Stimulated activated CD8-positive, alpha-beta memory T cell treated with anti-CD3 and anti-CD28 coated beads, Interleukin-15, amount 100 ng/mL, for 24 hours (primary cell): ENCODE measurements around the gene ATP1B1.

Experiments used
- DNase-seq: peaks from one replicate; pipeline ENCODE4 v3.0.0-alpha.2; 2020; ENCODE audit warnings: low read depth

Gene ATP1B1

DNA sequence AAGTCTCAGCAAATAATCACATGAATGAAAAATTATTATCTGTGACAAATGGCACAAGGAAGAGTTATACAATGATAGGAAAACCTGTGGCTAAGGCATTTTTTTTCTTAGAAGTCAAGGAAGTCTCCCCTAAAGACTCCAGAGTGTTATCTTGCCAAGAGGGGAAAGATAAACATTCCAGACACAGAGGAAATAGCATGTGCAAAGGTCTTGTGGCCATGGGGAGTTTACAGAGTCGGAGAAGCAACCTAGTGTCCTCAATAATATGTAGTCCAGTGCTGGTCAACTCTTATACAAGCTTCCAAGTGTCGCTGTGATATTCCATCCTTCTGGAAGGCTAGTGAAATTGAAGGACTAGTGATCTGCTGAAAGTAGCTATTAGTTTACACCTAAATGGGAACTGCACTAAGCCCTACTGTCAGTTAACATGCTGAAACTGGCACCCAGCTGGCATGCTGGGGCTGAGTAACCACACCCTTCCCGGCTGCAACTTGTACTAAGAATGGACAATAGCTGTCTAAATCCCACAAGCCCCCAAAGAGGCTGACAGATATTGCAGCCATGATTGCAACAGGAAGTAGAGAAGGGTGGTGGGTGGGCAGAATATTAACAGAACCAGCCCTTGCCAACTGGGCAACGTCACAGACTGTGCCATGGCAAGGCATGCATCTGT, 11.5 kb upstream of the ATP1B1 start:
- DNase-seq: no peak

DNA sequence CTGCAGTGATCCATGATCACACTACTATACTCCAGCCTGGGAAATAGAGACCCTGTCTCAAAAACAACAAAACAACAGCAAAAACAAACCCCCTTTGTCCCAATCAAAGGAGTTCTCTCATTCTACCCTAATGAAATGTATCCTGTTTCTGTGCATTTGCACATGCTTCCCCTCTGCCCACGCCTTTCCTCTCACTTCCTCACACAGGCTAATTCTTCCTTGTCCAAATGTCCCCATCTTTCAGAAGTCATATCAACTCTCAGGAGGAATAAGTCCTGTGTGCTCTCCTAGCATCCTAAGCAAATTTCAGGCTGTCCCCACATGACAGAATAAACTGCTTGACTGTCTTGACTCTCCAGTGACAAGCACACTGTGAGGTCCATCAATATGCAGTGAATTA, 8.1 kb upstream of the ATP1B1 start:
- no peak for DNase-seq

DNA sequence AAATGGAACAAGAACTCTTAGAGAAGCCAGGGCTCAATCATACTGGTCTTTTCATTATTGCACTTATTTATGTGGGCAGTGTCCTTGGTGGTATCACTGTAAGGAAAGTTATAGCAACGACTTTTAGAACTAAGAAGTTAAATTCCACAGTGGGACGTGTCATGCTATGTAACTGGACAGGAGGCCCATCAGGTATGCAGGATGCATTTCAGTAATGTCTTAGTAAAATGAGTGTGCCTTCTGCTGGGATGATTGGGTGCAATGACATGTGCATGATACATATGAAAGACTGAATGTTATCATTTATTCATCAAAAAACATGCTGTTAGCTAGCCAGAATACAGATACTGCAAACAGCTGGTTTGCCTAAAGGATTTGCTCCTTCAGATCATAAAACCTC, 6.9 kb upstream of the ATP1B1 start:
- no peak for DNase-seq

DNA sequence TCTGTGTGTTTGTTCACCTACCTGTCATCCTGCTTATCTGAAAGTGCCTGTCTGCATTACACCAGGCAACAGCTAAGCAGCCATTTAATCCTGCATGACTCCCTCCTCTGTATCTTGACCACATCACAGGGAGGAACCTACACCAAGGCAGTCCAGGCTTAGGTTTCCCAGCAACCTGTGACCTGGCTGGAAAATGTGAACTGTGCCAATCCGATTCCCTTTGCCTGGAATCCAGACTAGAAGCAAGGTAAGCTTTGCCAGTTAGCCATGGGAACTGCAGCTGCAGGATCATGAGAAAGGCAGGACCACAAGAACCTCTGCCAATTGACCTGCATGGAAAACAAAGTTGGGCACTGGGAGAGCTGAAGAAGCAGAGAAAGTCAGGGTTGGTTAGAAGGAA, 6.3 kb upstream of the ATP1B1 start:
- no peak for DNase-seq

DNA sequence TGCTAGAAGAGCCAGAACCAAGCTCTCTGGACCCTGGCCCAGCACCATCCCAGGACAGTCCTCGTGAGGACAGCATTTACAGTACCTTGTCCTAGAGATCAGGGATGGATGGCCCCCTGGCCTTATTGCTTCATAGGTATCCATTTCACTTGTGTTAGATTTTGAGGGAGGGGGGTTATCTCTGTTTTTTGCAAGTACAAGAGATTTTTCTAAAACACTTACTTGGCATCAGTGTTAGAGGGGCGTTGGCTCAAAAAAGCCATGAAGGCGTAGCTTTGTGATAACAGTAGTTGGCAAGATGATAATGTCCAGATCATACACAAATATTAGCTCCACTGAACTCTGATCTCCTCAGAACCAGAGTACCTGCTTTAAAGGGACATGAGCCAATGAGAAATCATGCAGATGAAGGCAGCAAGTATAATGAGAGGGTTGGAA, 5.8 kb upstream of the ATP1B1 start:
- DNase-seq: no peak

DNA sequence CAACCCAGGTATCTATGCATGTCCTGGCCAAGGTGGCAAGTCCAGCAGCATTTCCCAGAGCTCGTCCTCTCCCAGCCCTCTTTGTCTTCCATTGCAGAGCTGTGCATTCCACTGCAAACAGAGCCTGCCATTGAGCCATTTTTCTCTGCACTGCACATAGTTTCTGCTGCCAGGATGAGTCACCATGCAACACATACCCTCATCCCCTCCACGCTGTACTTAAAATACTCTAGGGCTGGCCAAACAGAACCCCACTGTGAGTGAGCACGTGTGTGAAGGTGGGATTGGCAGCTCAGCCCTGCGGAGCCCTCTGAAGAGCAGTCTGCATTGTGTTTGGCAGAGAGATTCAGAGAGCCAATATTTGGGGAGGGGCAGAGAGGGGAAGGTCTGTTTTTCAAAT, 3.9 kb upstream of the ATP1B1 start:
- no peak for DNase-seq

DNA sequence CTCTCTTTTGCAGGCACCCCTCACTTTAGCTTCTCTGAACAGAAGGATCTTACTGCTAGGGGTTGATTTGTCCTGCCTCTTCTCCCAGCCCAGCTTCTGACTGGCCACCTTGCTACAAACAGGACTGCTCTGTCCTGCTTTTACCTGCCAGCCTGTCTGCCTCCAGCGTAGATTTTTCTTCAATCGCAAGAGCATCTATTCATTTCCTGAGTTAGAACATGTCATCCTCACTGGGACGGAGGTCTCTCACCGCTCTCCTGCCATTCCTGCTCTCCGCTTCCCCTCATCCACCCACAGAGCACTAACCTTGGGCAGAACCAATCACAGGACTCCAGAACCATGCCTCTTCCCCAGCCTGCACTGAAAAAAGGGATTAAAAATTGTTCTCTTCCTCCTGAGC, 3.5 kb upstream of the ATP1B1 start:
- DNase-seq: no peak

DNA sequence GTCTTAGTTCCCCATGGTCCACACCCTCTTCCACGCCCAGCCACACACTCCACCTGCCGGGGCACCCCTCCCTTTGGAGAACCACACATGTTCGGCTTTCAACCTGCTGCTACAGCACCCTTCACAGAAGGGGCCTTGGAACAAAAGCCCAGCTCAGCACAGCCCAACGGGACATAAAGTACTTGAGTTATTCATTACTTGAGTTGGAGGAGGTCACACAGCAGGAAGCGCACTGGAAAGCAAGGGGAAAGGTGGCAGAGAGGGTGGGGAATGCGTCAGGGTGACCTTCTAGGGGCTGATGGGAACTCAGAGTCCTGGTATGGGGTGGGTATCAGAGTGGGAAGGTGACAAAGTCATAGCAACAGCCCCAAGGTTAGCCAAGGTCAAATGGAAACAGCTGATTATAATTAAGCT, 3.0 kb upstream of the ATP1B1 start:
- DNase-seq: no peak

DNA sequence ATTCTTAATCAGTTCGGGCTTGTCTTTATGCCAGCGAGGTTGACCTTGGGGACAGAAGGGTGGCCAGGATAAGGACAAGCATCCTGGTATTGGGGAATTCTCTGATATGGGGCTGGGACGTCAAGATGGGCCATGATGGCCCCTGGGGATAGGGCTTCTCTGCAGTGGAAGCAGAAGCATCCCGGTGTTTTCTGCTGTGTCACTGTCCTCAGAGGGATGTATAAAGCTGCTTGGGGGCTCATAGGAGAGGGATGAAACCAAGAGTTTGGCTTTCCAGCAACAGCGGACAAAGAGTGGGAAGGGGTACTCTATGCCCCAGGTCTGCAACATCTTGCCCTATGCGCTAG, 1.4 kb upstream of the ATP1B1 start:
- no peak for DNase-seq

DNA sequence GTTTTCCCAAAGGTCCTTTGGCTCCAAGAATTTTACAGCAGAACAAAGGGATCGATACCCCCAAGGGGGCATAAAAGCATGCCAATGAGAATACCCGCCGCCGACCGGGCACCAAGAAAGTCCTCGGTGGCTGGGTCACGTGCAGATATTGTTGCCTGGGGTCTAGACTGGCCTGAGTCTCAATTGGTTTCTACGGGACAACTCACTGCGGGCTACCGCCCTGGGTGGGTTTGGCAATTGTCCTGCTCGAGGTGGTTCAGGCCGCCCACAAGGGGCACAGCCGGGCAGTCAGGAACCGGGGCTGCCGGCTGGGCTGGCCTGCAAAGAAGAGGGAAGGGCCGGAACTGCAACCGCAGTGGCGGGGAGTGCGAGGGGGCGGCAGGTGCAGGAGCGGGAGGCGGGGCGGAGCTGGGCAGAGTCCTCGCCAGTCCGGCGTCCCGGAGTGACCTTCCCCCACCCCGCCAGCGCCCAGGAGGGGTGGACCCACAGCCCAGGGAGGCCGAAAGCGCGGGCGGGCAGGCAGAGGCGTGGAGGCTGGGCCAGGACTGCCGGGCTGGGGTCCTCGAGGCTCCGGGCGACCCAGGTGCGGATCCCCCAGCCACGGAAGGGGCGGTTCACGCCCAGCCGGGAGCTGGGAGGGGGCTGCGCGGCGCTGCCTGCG, 926 bp upstream of the ATP1B1 start:
- DNase-seq: no peak

DNA sequence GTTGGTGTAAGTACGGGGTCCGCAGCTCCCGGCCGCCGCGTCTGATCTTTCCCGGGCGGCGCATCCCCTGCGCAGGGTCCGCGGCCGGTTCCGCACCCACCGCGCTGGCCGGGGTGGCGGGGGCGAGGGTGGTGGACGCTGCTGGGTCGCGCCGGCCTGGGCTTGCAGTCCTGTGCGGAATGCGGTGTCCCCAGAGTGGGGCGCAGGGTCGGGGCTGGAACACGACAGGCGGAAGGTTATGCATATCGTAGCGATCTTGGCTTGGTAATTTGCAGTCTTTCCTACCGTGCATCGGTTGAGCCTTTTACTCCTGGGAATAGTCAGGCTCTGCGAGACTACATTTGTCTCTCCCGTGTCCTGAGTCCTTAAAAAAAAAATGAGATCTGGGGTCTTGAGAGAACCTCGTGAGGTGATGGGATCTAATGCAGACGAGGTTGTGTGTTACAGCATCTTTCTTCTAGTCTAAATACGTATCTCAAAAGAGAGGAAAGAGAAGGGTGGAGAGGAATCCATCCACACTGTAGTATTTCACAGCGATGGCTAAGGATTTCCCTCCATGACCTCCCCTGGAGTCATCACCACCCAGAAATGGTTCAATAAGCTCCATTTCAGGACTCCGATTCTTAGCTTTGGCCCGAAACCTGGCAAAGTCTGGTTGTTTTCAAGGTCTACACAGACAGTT, 572 bp downstream of the ATP1B1 start:
- DNase-seq: no peak

DNA sequence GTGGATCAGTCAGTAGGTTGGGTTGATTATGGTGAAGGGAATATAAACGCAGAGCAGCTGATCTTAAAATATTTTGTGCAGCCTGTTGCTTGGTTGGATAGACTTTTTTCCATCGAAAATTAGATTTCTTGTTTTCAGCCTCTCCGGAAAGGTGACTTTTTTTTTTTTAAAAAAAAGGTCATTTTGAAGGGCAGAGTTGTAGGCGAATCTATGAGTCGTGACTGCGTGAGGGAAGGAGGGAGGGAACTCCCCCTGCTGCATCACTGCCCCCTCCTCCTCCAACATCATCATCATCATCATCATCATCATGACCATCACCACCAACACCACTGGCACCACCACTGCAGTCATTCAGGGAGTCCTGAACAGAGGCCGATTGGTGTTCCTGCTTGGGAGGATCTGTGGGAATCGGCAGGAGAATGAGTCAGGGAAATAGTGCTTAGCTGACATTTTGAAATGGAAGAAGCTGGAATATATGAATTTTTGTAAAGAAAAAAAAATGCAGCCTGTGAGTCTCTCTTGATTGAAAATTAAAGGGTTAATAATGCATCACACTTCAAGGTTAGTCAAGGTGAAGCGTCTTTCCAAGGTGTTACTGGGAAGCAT, 1.2 kb downstream of the ATP1B1 start:
- no peak for DNase-seq

DNA sequence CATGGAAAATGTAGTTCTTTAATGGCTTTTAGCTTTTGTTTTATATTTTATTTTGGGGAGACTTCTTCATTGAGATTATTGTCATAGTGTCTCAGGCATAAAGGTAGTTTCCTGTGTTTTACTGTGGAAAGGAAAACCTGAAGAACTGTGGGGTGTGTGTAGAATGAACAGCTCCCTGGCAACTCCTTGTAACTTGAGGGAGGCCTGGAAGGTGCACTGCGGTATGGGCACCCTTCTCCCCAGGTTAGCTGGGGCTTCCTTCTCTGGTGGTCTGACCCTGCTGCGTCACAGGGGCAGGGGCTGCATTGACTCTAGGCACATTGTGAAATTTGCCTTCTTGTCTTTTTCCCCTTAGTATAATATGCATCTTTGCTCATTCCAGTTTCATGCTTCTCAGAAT, 1.7 kb downstream of the ATP1B1 start:
- DNase-seq: no peak

DNA sequence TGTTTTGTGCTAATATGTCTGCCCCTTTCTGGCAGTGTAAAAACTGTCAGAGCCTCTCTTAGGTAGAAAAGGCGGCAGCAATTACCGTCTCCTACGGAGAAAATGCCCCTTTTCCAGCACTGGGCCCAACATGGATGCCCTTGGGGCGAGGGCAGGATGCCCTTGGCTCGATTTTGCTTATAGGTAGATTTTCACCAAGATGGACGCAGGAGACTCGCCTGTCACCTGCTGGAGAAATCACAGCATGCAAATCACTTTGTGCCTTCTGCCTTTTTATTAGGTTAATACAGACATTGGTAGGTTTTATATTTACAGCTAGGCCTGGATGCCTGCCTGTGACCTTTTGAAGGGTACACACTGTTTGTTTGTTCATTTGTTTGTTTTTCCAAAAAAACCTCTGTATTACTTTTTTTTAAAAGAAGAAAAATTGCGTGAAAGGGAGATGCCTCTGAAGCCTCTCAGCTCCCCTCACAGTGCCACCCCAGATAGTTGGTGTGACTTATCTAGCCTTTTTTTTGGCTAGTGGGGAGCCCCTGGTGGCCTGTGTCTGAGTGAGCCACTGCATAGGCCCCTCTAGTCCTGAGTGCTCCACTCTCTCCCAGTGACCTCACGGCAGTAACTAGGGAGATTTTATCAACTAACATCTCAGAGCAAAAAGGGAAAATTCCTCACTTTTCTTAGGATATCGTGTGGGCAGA, 2.5 kb downstream of the ATP1B1 start:
- DNase-seq: no peak

DNA sequence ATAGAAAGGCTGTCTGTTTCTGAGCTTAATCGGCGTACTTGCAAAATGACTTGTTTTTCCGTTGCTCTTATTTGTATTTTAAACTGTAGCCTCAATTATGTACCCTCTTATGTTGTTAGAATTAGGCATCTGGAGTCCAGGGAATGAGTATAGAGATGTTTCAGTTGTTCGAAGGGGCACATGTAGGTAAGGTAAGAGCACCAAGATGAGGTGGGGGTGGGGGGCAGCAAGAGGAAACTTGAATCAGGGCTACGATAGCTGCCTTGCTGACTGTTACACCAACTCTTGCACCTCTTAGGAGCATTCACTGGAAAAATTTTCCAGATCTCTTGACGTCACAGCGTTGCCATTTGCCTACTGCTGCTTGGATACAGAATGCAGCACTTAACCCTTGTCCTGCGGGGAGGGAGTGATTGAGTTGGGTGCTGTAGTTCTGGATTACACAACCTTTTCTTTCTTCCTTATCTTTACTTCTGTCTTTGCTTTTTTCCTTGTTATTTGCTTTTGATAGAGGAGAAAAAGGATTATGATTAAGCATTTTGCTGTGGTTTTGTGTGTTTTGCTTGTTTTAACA, 3.2 kb downstream of the ATP1B1 start:
- no peak for DNase-seq

DNA sequence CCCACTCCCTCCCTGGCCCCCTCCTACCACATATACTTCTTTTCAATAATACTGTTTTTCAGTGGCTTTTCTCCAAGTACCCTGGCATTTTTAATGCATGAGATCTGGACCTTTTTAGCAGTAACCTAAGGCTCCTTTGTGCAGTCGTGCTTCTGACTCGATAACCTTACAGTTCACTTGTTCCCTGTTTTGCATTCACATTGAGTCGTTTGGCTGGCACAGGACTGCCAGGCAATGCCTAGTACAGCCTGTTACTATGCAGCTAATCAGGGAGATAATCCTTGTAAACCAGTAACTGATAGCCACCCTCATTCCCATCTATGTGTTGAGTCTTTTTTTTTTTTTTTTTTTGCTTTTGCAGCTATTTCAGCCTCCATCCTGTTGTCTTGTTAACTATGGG, 3.7 kb downstream of the ATP1B1 start:
- DNase-seq: no peak

DNA sequence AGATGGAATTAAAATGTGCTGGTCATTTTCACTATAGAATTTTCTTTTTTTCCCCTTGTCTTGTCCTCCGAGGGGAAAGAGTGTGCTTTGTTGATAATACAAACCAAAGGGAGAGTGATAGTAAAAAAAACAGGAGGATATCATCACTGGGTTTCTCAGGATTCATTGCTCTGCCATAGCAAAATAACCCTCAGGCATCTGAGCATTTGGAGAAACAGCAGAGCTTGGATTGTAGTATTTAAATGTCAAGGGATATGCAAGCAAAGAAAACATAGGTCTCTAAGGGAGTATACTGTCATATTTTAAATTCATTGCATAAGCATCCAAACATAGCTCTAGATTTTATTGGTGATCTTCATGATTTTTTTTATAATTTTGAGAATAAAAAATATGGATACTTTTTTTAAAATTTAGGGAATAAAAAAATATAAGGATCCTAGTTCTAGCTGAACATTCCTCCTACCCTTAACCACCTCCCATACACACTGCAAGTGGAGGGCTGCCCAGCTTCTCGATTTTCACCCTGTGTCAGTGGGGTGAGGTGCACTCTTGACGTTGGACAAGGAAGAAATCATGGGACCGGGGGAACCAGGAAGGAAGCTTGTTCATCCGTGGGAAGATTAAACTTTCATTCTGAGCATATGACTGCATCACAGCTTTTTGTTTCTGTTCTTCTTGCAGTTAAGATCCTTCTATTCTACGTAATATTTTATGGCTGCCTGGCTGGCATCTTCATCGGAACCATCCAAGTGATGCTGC, 4.4 kb downstream of the ATP1B1 start:
- no peak for DNase-seq

DNA sequence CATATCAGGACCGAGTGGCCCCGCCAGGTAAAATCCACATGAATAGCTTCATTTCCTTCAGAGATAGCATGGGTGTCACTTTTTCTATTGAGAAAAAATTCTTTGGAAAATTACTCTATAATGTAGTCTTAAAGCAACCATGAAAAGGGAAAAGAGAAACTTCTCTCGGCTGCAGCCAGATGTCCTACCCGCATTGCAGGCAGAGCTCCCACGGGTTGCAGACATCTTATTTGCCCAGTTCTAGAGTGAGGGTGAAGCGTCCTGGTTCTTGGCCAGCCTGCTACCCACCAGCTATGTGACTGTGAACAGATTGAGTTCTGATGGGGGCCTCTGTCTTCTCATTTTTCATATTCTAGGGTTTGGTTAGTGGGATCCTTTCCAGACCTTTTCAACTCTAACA, 5.0 kb downstream of the ATP1B1 start:
- no peak for DNase-seq

DNA sequence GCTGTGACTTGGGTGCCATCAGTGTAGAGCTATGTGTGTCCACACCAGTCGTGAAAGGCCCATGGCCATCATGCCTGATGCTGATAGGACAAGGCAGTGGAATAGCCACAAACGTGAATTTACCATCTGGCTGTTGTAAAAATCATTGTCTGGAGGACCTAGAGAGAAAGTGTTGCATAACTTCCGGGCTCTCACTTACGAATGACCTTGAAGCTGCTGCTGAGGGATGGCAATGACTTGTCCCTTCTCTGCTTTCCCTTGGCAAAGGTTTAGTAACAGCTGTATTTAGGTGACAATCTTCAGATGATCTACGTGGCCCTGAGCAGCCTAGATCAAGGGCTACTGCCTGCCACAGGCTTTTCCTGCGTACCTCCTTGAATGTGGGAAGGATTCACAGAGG, 5.8 kb downstream of the ATP1B1 start:
- DNase-seq: no peak

DNA sequence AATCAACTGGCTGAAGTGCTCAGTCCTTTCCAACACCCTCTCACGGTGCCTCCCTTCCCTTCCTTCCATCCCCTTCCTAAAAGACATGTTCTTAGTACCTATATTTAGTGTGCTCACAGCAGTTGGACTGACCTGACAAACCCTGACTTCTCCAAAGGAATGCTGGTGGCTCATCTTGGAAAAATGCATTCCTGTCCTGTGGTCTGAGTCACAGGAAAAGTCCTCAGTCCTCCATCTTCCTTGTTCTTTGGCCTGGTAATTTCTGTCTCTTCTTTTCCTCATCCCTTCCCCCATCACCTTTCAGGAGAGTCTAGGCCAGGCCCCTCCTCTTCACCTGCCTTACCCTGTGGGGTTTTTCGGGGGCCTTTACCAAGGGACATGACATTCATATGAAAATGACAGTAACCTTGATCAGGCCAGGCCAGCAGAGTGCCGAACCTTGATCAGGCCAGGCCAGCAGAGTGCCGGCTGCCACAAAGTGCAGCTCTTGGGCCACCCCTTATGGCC, 7.2 kb downstream of the ATP1B1 start:
- no peak for DNase-seq

DNA sequence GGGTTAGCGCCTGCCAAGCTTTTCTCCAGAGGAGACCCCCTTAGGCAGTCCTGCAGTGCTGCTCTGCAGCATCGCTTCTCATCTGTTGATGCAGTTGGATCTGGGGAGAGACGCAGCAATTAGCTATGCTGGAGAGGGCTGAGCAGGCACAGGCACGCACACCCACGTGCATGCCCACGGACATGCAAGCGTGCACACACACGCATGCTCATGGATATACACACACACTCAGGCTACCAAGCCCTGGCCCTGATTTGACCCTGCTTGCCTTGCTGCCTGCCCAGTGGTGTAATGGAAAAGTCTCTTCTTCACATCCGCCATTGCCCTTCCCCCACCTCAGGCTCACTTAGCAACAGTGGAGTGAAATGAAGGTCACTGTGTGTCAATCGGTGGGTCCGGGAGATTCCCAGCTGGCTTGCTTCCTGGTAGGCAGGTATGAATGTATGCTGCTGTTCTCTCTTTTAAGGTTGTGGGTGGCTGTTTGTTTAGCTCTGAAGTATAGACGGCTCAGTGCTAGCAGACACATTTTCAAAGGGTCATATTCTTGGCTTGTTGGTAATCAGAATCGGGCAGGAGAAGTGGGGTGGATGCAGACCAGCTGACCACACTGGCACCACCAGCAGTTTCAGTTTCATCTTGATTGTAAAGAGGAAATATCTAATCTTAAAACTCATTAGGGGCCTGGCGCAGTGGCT, 9.5 kb downstream of the ATP1B1 start:
- DNase-seq: no peak
